ENCODE results near the gene GOLT1B. TPM values are rescaled to one million over a fixed set of nuclear protein-coding genes. Genes with fewer than 3 reads are reported as not detected.

Gene GOLT1B
- total RNA-seq, 2 donors from 2014 or later: 15.5 to 16.9 TPM

GRCh38 chr12:21472197-21472823 is 29.3 kb upstream of the GOLT1B start:
- Histone ChIP-seq H3K36me3 (peaks cover 75% of the 10 kb centered on the region), H3K4me3 (no peak overlapping the region), H3K9me3 (no peaks in the 10 kb centered on the region), H3K27me3 (no peaks in the 10 kb centered on the region), H3K27ac (no peak overlapping the region), H3K4me1 (no peaks in the 10 kb centered on the region)
- no peak for DNase-seq (ENCODE audit: low spot score)
- TF ChIP-seq CTCF (IDR thresholded peaks at IDR 0.05): no peak

GRCh38 chr12:21475552-21475951 is 26.0 kb upstream of the GOLT1B start:
- Histone ChIP-seq H3K9me3 (no peaks in the 10 kb centered on the region), H3K4me1 (no peaks in the 10 kb centered on the region), H3K27ac (no peak overlapping the region), H3K36me3 (peaks cover 77% of the 10 kb centered on the region), H3K4me3 (no peak overlapping the region), H3K27me3 (no peaks in the 10 kb centered on the region)
- no peak for TF ChIP-seq CTCF (IDR thresholded peaks at IDR 0.05)
- DNase-seq (ENCODE audit: low spot score): no peak

GRCh38 chr12:21476949-21477348 is 24.6 kb upstream of the GOLT1B start:
- Histone ChIP-seq H3K4me3 (no peak overlapping the region), H3K9me3 (no peaks in the 10 kb centered on the region), H3K27ac (no peak overlapping the region), H3K27me3 (no peaks in the 10 kb centered on the region), H3K4me1 (no peaks in the 10 kb centered on the region), H3K36me3 (peaks cover 81% of the 10 kb centered on the region)
- no peak for TF ChIP-seq CTCF (IDR thresholded peaks at IDR 0.05)
- DNase-seq (ENCODE audit: low spot score): no peak

- no peak for DNase-seq (ENCODE audit: low spot score)
- no peak overlapping the region for H3K4me3 ChIP-seq
- H3K36me3 ChIP-seq: peaks cover 75% of the 10 kb centered on the region
- no peaks in the 10 kb centered on the region for H3K9me3 ChIP-seq
- no peak for TF ChIP-seq CTCF (IDR thresholded peaks at IDR 0.05)
- H3K27me3 ChIP-seq: no peaks in the 10 kb centered on the region
- no peaks in the 10 kb centered on the region for H3K4me1 ChIP-seq
- no peak overlapping the region for H3K27ac ChIP-seq
Observed at GRCh38 chr12:21478756-21479455, 22.7 kb upstream of the GOLT1B start.

GRCh38 chr12:21483531-21483930 is 18.1 kb upstream of the GOLT1B start:
- Histone ChIP-seq H3K4me1 (no peaks in the 10 kb centered on the region), H3K9me3 (no peaks in the 10 kb centered on the region), H3K36me3 (peaks cover 50% of the 10 kb centered on the region), H3K27ac (no peak overlapping the region), H3K27me3 (no peaks in the 10 kb centered on the region), H3K4me3 (no peak overlapping the region)
- DNase-seq (ENCODE audit: low spot score): no peak
- no peak for TF ChIP-seq CTCF (IDR thresholded peaks at IDR 0.05)
